Measurements from ENCODE around the gene ITGB5. TPM values are rescaled to one million over a fixed set of nuclear protein-coding genes. Genes with fewer than 3 reads are reported as not detected.

ITGB5 gene
- total RNA-seq, 1 donor from 2014 or later, result 141 TPM

- Histone ChIP-seq H3K27me3 (ENCODE audit: control insufficient read depth, insufficient read depth, low read length) (no peaks in the 10 kb centered on the region), H3K36me3 (ENCODE audit: control insufficient read depth, insufficient read depth, low read length) (peaks cover 2% of the 10 kb centered on the region), H3K4me3 (ENCODE audit: low read depth, low read length) (no peak overlapping the region)
- FAIRE-seq, result peak; percentile 62
- TF ChIP-seq CTCF (IDR thresholded peaks at IDR 0.05; ENCODE audit: insufficient read depth, low read length, severe bottlenecking), result no peak
- no peak for DNase-seq (ENCODE audit: low read depth)
These were observed 109.2 kb downstream of the ITGB5 start for GRCh38 chr3:124777762-124778470.

GRCh38 chr3:124776856-124777255 is 110.3 kb downstream of the ITGB5 start:
- no peak for FAIRE-seq
- no peak for TF ChIP-seq CTCF (IDR thresholded peaks at IDR 0.05; ENCODE audit: insufficient read depth, low read length, severe bottlenecking)
- peaks cover 3% of the 10 kb centered on the region for H3K36me3 ChIP-seq (ENCODE audit: control insufficient read depth, insufficient read depth, low read length)
- H3K27me3 ChIP-seq (ENCODE audit: control insufficient read depth, insufficient read depth, low read length), result no peaks in the 10 kb centered on the region
- no peak overlapping the region for H3K4me3 ChIP-seq (ENCODE audit: low read depth, low read length)
- DNase-seq (ENCODE audit: low read depth), result no peak

GRCh38 chr3:124775877-124776276 is 111.3 kb downstream of the ITGB5 start:
- FAIRE-seq (no peak), DNase-seq (ENCODE audit: low read depth) (no peak)
- Histone ChIP-seq H3K27me3 (ENCODE audit: control insufficient read depth, insufficient read depth, low read length) (no peaks in the 10 kb centered on the region), H3K4me3 (ENCODE audit: low read depth, low read length) (no peak overlapping the region), H3K36me3 (ENCODE audit: control insufficient read depth, insufficient read depth, low read length) (peaks cover 3% of the 10 kb centered on the region)
- TF ChIP-seq CTCF (IDR thresholded peaks at IDR 0.05; ENCODE audit: insufficient read depth, low read length, severe bottlenecking), result no peak

GRCh38 chr3:124774841-124775402 is 112.2 kb downstream of the ITGB5 start:
- H3K4me3 ChIP-seq (ENCODE audit: low read depth, low read length), result no peak overlapping the region
- FAIRE-seq (peak; percentile 62), DNase-seq (ENCODE audit: low read depth) (no peak)
- H3K27me3 ChIP-seq (ENCODE audit: control insufficient read depth, insufficient read depth, low read length), result no peaks in the 10 kb centered on the region
- no peak for TF ChIP-seq CTCF (IDR thresholded peaks at IDR 0.05; ENCODE audit: insufficient read depth, low read length, severe bottlenecking)
- peaks cover 3% of the 10 kb centered on the region for H3K36me3 ChIP-seq (ENCODE audit: control insufficient read depth, insufficient read depth, low read length)

- DNase-seq (ENCODE audit: low read depth) (no peak), FAIRE-seq (peak; percentile 83)
- TF ChIP-seq CTCF (IDR thresholded peaks at IDR 0.05; ENCODE audit: insufficient read depth, low read length, severe bottlenecking), result no peak
- no peaks in the 10 kb centered on the region for H3K27me3 ChIP-seq (ENCODE audit: control insufficient read depth, insufficient read depth, low read length)
- H3K4me3 ChIP-seq (ENCODE audit: low read depth, low read length), result no peak overlapping the region
- H3K36me3 ChIP-seq (ENCODE audit: control insufficient read depth, insufficient read depth, low read length), result peaks cover 3% of the 10 kb centered on the region
These were observed 112.8 kb downstream of the ITGB5 start for GRCh38 chr3:124774327-124774718.

Data from bronchial epithelial cell (primary cell).